ENCODE results near the gene SCUBE2.
"Not testable (repeated sequence)": the region's sequence is repeated elsewhere in the genome, so short reads cannot be mapped to it uniquely, and the experiment has no call there.

SCUBE2 gene

GRCh38 chr11:9109858-9110731, 18.7 kb upstream of the SCUBE2 start:
- DNase-seq (ENCODE audit: low read depth in 2 of 2), result no peak

GRCh38 chr11:9104580-9104979, 13.2 kb upstream of the SCUBE2 start:
- no peak for DNase-seq (ENCODE audit: low read depth in 2 of 2)

- no peak for DNase-seq (ENCODE audit: low read depth in 2 of 2)
These were observed 12.3 kb upstream of the SCUBE2 start for GRCh38 chr11:9103542-9104276.

DNA sequence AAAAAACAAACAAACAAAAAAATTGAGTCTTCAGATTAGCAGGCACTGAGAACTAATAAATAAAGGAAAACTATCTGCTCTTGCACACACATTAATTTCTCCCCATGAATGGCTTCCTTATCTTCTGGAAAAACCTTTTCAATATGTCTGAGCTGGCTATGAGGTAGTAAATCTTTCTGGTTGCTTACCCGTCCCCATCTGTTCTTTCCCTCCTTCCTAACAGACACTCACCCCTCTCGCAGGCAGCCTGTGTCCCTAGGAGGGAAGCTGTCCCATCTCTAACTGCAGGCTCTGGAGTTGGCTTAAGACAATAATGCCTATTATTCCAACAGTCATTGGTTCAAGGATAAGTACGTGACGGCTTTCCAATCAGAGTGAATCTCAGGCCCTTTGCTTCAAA, 8.2 kb upstream of the SCUBE2 start:
- DNase-seq (ENCODE audit: low read depth in 2 of 2), result no peak

DNA sequence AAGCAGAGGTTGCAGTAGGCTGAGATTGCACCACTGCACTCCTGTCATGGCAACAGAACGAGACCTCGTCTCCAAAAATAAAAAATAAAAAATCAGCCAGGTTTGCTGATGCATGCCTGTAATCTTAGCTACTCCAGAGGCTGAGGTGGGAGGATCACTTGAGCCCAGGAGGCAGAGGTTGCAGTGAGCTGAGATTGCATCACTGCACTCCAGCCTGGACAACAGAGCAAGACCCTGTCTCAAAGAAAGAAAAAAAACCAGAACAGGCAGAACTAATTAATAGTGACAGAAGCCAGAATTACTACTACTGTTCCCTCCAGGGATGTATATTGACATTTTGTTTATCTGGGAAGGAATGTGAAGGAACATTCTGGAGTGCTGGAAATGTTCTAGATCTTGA, 7.1 kb upstream of the SCUBE2 start:
- not testable (repeated sequence) for DNase-seq (ENCODE audit: low read depth in 2 of 2)

GRCh38 chr11:9097186-9097943, 6.0 kb upstream of the SCUBE2 start:
- DNase-seq (ENCODE audit: low read depth in 2 of 2), result not testable (repeated sequence)

DNA sequence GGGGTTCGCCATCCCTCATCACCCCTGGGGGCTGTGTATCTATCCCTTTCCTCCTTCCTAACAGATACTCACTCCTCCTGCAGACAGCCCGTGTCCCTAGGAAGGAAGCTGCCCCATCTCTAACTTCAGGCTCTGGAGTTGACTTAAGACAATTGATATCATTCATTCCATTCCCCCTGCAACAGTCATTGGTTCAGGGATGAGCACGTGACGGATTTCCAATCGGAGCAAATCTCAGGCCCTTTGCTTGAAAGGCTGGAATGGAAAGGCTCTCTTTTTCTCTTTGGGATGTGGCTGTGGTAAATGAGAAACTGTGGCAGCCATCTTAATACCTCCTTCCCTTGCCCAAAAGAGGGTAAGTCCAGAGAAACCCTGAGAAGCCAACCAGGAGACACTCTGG, 5.0 kb upstream of the SCUBE2 start:
- DNase-seq (ENCODE audit: low read depth in 2 of 2), result no peak

DNA sequence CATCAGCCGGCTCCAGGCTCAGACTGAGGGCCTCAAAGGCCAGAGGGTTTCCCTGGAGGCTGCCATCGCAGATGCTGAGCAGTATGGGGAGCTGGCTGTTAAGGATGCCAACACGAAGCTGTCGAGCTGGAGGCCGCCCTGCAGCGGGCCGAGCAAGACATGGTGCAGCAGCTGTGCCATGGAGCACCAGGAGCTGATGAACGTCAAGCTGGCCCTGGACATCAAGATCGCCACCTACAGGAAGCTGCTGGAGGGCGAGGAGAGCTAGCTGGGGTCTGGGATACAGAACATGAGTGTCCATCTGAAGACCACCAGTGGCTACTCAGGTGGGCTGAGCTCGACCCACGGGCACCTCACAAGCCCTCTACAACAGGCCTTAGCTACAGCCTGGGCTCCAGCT, 4.0 kb upstream of the SCUBE2 start:
- no peak for DNase-seq (ENCODE audit: low read depth in 2 of 2)

DNA sequence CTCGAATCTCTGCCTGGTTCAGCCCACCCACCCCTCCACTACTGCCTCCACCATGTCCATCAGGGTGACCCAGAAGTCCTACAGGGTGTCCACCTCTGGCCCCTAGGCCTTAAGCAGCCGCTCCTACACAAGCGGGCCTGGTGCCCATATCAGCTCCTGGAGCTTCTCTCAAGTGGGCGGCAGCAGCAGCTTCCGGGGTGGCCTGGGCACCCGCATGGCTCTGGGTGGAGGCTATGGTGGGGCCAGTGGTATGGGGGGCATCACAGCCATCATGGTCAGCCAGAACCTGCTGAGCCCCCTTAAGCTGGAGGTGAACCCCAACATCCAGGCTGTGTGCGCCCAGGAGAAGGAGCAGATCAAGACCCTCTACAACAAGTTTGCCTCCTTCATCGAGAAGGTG, 3.0 kb upstream of the SCUBE2 start:
- DNase-seq (ENCODE audit: low read depth in 2 of 2), result no peak

DNA sequence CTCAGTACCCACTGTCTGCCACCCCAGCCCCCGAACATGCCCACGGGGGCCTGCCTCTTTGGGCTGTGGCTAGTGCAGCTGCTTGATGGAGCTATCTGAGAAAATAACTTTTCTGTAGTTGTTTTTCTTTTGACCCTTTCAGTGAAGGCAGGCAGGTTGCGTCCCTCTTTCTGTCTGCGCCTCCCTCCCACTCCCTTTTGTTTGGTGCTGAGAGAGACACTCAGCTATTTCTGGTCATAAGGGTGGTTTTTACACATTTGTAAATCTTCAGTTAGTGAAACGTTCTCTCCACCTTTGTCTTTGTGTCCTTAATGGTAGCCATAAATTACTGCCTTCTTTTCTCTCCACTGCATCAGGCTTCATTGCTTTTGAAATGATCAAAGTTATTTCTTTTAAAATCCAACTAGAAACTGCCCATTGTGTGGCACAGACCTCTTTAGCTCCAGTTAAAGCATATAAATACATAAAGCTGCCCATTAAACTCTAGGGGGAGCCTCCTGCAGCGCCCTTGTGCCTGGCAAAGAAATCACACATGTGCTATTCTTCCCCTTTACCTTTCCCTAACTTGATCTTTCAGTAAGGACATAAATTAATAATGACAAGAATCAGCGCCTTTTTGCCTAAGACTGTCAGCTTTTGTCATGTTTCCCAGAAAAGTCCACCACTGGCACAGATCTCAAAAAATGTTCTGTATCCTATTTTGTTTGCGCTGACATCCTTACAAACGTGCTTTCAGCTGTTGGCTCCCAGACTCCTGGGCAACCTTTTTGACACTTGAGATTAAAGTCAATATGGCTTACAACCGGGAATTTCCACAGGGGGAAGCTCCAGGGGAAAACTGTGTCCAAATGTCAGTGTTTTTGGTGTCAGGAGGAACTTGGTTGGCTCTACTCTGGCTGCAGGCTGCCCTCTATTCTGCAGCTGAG, 1.7 kb upstream of the SCUBE2 start:
- no peak for DNase-seq (ENCODE audit: low read depth in 2 of 2)

GRCh38 chr11:9092072-9092471, 673 bp upstream of the SCUBE2 start:
- DNase-seq (ENCODE audit: low read depth in 2 of 2), result no peak

DNA sequence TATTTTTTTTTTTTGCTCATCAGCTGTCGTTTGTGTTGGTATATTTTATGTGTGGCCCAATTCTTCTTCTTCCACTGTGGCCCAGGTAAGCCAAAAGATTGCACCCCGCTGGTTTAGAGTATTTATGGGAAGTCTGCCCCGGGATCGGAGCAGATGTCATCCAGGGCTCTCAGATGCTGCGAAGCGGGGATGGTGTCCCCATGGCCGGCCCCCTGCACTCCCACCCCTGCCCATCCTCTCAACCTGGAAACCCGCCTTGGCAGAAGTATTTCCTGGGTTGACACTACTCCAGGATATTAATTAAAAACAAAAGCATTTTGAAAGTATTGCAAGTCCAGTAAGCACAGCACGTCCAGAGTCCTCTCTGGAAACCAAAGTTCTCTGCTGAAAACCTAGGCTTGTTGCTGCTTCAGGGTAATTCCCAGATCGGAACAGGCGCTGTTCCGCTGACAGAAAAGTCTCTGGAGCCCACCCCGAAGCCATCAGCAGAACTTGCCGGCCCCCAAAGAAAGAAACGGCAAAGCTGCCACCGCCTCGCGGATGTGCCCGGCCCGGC, 833 bp downstream of the SCUBE2 start:
- no peak for DNase-seq (ENCODE audit: low read depth in 2 of 2)

DNA sequence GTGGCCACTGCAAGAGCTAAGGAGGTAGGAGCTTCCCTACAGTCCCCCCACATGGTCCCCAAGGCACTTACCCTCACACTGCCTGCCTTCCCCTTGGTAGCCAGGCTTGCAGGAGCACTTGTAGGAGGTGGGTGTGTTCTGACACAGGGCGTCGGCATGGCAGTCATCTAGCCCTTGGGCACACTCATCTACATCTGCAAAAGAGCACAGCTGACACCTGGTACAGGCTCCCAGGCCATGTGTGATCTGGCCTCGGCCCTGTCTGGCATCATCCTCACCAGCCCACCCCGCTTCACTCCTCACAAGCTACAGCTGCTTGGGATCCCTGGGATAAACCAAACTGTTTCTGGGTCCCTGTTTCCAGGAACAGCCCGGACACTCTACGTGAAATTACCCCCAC, 1.8 kb downstream of the SCUBE2 start:
- DNase-seq (ENCODE audit: low read depth in 2 of 2), result no peak

GRCh38 chr11:9089061-9089460, 2.3 kb downstream of the SCUBE2 start:
- DNase-seq (ENCODE audit: low read depth in 2 of 2), result no peak

- no peak for DNase-seq (ENCODE audit: low read depth in 2 of 2)
These were observed 8.8 kb downstream of the SCUBE2 start for GRCh38 chr11:9082575-9082974.

GRCh38 chr11:9081153-9081552, 10.2 kb downstream of the SCUBE2 start:
- no peak for DNase-seq (ENCODE audit: low read depth in 2 of 2)

GRCh38 chr11:9078113-9079086, 13.0 kb downstream of the SCUBE2 start:
- no peak for DNase-seq (ENCODE audit: low read depth in 2 of 2)

- no peak for DNase-seq (ENCODE audit: low read depth in 2 of 2)
These were observed 14.2 kb downstream of the SCUBE2 start for GRCh38 chr11:9077164-9077563.

GRCh38 chr11:9076661-9077060, 14.7 kb downstream of the SCUBE2 start:
- DNase-seq (ENCODE audit: low read depth in 2 of 2), result no peak

GRCh38 chr11:9076046-9076445, 15.4 kb downstream of the SCUBE2 start:
- no peak for DNase-seq (ENCODE audit: low read depth in 2 of 2)

All from stimulated activated CD8-positive, alpha-beta memory T cell treated with anti-CD3 and anti-CD28 coated beads, Interleukin-15, amount 100 ng/mL, for 4 hours (primary cell).